Activated T-cell treated with anti-CD3 and anti-CD28 coated beads, Interleukin-2, amount 50 U/mL, for 72 hours (primary cell): ENCODE results near the gene PEPD. TPM values are rescaled to one million over a fixed set of nuclear protein-coding genes. Genes with fewer than 3 reads are reported as not detected.

Experiments
- ATAC-seq, 2 donors: fragments of 150-1000 bp; cut with Tn5 transposase; replicated peaks in 1 of 2; 2 replicates each; pipeline ENCODE4 v1.10.0; 2021; ENCODE audit warnings: moderate library complexity in 2 of 2, mild to moderate bottlenecking in 1 of 2
- DNase-seq, 2 donors: peaks; one replicate each; pipeline ENCODE4 v3.0.0; 2021 to 2022; ENCODE audit warnings: mixed read lengths in 1 of 2
- H3K27ac Mint-ChIP-seq: one replicate; pipeline ENCODE4 v1.8.0; 2022; ENCODE audit warnings: mild to moderate bottlenecking, moderate library complexity, mixed read lengths
- H3K27me3 Mint-ChIP-seq: one replicate; pipeline ENCODE4 v1.8.0; 2022; ENCODE audit warnings: low read depth, mixed read lengths
- H3K36me3 Mint-ChIP-seq, 2 donors: one replicate each; pipeline ENCODE4 v1.8.0; 2022; ENCODE audit warnings: mixed read lengths in 2 of 2, mild to moderate bottlenecking in 1 of 2; ENCODE audit not compliant: insufficient read depth in 2 of 2
- H3K4me1 Mint-ChIP-seq: one replicate; pipeline ENCODE4 v1.8.0; 2022; ENCODE audit warnings: low read depth, mixed read lengths
- H3K4me3 Mint-ChIP-seq, 2 donors: one replicate each; pipeline ENCODE4 v1.8.0; 2022; ENCODE audit warnings: mild to moderate bottlenecking in 2 of 2, mixed read lengths in 2 of 2, moderate library complexity in 2 of 2
- H3K9me3 Mint-ChIP-seq, 2 donors: one replicate each; pipeline ENCODE4 v1.8.0; 2022; ENCODE audit warnings: mixed read lengths in 2 of 2
- total RNA-seq, 2 donors: library from RNA; stranded (reverse); gene quantifications; one replicate each; pipeline ENCODE4 v1.2.3, GENCODE V29; 2022

The PEPD gene
- total RNA-seq, 2 donors from 2014 or later, result 19.8 to 21.1 TPM

DNA sequence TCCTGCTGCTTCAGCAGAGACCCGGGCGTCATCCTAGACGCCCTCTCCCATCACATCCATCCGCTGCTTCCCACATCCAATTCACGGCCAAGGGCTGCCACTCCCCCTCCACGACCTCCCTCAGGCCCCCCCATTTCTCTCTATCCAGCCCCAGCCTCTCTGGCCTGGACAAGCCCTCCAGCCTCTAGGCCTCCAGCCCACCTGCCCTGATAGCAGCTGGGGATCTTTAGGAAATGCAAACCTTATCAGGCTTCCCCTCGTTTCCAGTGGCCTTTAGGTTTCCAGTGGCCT, 51.6 kb downstream of the PEPD start:
- Mint-ChIP-seq H3K4me3 (no peak overlapping the region), H3K4me1 (no peaks in the 10 kb centered on the region), H3K27me3 (no peaks in the 10 kb centered on the region), H3K9me3 (no peaks in the 10 kb centered on the region), H3K36me3 (no peaks in the 10 kb centered on the region), H3K27ac (no peak overlapping the region)
- DNase-seq, result no peak
- ATAC-seq, result no peak

DNA sequence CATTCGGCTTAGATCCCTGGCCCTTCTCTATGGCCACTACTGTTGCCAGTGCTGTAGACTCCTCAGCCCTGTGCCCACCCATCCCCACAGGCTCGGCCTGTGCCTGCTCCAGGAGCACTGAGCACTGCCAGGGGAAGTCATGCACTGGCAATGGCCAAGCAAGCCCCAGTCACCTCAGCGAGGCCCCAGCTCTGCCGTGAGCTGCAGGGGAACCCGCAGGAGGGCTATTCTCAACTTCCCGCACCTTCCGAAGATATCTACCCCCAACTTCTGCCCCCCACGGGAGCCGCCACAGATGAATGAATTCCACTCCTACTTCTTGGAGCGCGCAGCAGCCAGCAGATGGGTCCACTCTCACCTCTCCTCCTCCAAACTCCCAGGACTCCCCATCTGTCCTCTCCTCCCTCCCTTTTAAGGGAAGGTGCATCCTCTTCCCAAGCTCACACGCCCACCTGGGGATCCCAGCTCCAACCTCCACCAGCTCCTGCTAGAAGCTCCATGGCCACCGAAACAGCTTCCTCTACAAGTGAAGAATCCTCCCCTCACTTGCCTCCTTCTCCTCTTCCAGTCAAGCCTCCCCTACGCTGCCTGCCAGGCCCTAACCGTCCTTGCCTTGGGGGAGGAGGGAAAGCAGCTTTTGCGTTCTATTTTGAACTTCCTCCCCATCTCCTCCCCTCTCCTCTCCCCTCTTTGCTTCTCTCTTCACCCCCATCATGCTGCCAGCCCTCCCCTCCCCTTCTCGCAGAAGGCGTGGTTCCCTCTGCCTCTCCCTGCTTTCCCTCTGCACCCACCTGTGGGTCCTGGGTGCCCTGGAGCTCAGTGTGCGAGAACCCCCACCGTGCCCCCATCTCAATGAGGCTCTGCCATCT, 52.2 kb downstream of the PEPD start:
- ATAC-seq (no peak), DNase-seq (no peak)
- Mint-ChIP-seq H3K27ac (no peak overlapping the region), H3K27me3 (no peaks in the 10 kb centered on the region), H3K36me3 (no peaks in the 10 kb centered on the region), H3K4me3 (no peak overlapping the region), H3K9me3 (no peaks in the 10 kb centered on the region), H3K4me1 (no peaks in the 10 kb centered on the region)

DNA sequence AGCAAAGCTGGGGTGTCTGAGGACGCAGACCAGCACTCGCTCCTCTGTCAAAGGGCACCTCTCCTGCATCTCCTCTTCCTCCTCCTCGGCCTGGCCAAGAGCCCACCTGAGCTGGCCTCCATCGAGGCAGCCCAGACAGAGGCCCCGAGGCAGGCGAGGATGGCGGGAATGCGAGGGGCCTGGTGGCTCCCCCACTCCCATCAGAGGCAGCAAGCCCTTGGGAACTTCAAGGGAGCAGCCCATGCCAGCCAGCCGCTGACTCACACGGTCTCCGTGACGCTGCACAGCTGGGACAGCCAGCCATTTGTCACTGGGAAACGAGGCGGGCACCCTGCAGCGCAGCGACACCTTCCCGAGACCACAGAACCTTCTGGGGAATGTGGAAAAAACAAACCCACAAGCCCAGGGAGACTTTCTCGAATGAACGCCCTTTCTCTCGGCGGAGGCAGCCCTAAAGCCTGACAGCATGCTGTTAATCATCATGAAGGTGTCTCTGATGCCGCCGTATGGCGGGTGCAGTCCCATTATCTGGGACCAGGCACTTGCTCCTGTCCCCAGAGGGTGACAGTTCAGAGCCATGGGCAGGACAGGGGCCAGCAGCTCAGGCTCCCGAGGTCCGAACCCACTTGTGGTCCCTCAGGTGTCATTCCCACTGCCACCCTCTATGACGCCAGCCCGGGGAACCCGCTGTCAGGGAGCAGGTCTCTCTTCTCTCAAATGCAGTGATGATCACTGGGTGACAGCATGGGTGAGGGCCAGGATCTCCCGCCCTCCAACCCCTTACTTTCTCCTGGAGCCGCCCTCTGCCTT, 53.0 kb downstream of the PEPD start:
- no peaks in the 10 kb centered on the region for H3K27me3 Mint-ChIP-seq
- H3K9me3 Mint-ChIP-seq, result no peaks in the 10 kb centered on the region
- DNase-seq (no peak), ATAC-seq (no peak)
- H3K4me1 Mint-ChIP-seq, result no peaks in the 10 kb centered on the region
- H3K27ac Mint-ChIP-seq, result no peak overlapping the region
- no peak overlapping the region for H3K4me3 Mint-ChIP-seq
- H3K36me3 Mint-ChIP-seq, result no peaks in the 10 kb centered on the region

DNA sequence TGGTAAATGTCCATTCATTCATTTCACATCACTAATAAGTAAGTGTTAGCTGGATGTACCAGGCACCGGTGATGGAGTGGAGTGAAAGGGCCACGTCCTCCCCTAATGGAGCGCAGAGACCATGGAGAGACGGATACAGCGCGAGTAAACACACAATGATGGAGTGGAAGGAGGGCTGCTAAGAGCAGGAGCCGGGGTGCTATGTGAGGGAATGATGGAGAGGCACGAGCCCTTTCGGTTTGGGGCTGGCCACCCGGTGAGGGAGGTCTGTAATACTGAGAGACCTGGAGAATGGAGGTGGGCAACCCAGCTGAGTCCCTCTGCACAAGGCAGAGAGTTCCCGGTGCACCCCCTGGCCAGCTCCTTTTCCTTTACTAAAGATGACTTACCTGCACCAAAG, 53.7 kb downstream of the PEPD start:
- DNase-seq, result no peak
- H3K4me3 Mint-ChIP-seq, result no peak overlapping the region
- no peaks in the 10 kb centered on the region for H3K27me3 Mint-ChIP-seq
- H3K27ac Mint-ChIP-seq, result no peak overlapping the region
- ATAC-seq, result no peak
- no peaks in the 10 kb centered on the region for H3K4me1 Mint-ChIP-seq
- H3K9me3 Mint-ChIP-seq, result no peaks in the 10 kb centered on the region
- no peaks in the 10 kb centered on the region for H3K36me3 Mint-ChIP-seq

DNA sequence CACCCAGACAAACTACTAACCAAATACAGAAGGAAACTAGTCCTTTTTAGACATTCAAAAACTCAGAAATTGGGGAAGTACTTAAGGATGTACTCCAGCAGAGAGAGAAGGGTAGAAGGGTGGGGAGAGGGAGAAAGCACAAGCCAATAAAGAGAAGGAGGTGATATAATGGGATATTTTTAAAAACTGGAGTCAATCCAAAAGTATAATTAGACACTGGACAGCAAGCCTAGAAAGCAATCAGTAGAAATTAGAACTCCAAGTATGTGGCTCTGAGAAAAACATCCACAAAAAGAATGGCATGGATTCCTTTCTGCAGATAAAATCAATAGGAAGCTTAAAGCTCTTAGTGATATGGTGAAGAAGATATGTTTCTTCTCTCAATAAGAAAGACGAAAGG, 55.8 kb downstream of the PEPD start:
- Mint-ChIP-seq H3K36me3 (no peaks in the 10 kb centered on the region), H3K4me1 (no peaks in the 10 kb centered on the region), H3K27ac (no peak overlapping the region), H3K27me3 (no peaks in the 10 kb centered on the region), H3K4me3 (no peak overlapping the region), H3K9me3 (no peaks in the 10 kb centered on the region)
- ATAC-seq (no peak), DNase-seq (no peak)

DNA sequence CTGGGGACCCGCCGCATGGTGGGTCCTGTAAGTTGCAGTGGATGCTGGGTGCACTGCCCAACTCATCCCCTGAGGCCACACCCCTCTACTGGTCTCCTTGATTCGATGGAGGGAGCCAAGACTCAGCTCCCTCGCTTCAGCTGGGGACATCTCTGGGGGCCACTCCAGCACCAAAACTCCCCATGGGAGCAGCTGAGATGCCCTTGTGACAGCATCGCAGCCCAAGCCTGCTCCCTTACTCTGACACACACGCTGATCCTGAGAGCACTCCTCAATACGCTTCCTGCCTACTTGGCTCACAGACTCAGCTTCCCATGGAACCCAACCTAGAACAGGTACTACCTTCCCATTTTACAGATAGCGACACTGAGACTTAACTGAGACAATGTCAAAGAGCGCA, 56.2 kb downstream of the PEPD start:
- Mint-ChIP-seq H3K36me3 (no peaks in the 10 kb centered on the region), H3K27me3 (no peaks in the 10 kb centered on the region), H3K27ac (no peak overlapping the region), H3K4me1 (no peaks in the 10 kb centered on the region), H3K4me3 (no peak overlapping the region), H3K9me3 (no peaks in the 10 kb centered on the region)
- ATAC-seq, result no peak
- no peak for DNase-seq

DNA sequence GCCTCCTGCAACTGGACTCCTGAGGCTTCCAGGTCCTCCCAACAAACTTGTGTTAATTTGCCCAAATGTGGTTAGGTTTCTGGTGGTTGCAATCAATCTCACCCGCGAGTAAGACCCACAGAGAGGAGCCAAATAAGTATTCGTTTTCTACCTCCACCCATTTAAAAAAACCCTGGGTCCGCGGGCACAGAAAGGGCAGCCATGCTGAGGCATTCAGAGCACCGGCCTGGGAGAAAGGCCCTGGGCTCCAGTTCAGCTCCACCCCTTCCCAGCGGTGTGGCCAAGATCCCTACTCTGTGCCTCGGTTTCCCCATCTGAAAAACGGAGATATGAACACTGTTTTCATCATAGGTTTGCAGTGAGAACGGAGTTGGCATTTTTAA, 56.9 kb downstream of the PEPD start:
- DNase-seq (no peak), ATAC-seq (no peak)
- H3K4me1 Mint-ChIP-seq, result no peaks in the 10 kb centered on the region
- H3K27me3 Mint-ChIP-seq, result no peaks in the 10 kb centered on the region
- H3K27ac Mint-ChIP-seq, result no peak overlapping the region
- H3K4me3 Mint-ChIP-seq, result no peak overlapping the region
- H3K9me3 Mint-ChIP-seq, result no peaks in the 10 kb centered on the region
- H3K36me3 Mint-ChIP-seq, result no peaks in the 10 kb centered on the region

DNA sequence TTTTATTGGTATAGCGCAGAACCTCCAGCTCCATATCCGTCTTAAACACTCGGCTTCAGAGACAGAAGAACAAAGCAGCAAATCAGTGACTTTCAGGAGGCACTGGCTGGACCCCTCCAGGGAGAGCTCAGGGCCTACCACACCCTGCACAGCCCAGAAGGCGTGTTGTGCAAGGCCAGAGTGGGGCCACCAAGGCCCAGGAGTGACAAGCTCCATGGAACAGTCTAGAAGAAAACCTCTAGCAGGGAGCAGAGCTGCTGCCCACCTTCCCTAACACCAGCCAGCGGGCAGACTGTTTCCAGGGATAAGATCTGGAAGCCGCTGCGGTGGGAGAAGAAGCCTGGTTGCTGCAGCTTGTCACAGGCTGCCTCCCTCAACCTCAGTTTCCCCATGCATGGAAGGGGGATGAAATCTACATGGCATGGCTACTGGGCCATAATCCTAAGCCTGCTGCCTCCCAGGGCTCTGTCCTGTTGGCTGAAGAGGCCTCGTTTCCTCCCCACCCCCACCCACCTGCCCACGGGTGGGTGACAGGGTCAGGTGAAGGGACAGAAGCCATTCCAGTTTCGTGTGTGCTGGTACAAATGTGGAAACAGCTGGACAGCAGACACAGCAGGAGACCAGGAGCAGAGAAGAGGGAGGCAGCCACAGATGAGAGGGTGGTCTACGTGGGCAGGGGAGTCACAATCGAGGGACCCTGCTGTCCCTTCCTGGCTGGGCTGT, 57.4 kb downstream of the PEPD start:
- Mint-ChIP-seq H3K4me3 (no peak overlapping the region), H3K4me1 (no peaks in the 10 kb centered on the region), H3K27ac (no peak overlapping the region), H3K36me3 (no peaks in the 10 kb centered on the region), H3K9me3 (no peaks in the 10 kb centered on the region), H3K27me3 (no peaks in the 10 kb centered on the region)
- no peak for ATAC-seq
- no peak for DNase-seq

DNA sequence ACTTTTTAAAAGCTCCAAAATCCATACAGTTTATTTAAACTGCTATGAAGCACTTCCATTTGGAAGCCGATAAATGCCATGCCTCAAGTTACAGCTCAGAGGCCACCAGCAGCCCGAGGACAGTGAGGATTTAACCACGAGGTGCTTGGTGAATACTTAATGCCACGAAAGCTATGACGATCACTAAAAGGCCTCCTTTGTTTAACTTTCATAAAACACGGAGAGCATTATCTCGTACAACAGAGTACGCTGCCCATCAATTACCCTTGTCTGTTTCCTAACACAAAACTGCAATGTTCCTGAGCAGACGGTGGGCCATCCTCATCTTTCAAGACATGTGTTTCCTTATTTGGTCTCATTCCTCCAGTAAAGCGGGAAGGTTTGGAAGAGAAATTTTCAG, 58.4 kb downstream of the PEPD start:
- Mint-ChIP-seq H3K27ac (no peak overlapping the region), H3K27me3 (no peaks in the 10 kb centered on the region), H3K4me3 (no peak overlapping the region), H3K4me1 (no peaks in the 10 kb centered on the region), H3K9me3 (no peaks in the 10 kb centered on the region), H3K36me3 (no peaks in the 10 kb centered on the region)
- no peak for DNase-seq
- ATAC-seq, result no peak

DNA sequence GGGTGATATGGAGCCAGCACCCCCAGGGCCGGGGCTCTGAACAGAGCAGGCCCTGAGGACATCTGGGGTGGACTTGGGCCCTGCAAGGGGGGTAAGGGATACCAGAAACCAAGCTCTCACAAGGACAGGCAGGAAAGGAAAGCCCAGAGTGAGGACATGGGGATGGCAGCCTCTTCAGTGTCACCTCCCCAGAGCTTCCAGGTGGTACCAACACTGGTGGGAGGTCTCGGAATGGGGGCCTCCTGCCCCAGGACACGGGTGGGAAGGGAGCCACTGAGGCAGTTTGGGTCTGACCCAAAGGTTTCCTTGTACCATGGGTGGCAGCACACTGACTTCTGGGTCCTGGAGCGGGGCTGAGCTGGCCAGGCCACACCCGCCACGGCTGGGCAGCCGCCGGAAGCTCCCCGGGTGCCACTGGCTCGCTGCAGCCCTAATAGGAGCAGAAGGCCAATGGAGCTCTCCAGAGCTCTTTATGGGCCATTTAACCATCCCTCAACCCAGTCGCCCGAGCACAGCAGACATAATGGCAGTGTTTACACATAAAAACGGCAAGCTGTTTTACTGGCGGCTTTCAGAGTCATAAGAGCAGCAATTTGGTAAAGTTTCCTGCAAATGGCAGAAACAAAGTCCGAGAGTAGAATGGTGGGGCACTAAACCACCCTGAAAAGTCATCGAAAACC, 59.3 kb downstream of the PEPD start:
- no peaks in the 10 kb centered on the region for H3K36me3 Mint-ChIP-seq
- no peaks in the 10 kb centered on the region for H3K4me1 Mint-ChIP-seq
- ATAC-seq, result no peak
- H3K27ac Mint-ChIP-seq, result no peak overlapping the region
- DNase-seq, result no peak
- H3K4me3 Mint-ChIP-seq, result no peak overlapping the region
- H3K27me3 Mint-ChIP-seq, result no peaks in the 10 kb centered on the region
- H3K9me3 Mint-ChIP-seq, result no peaks in the 10 kb centered on the region

DNA sequence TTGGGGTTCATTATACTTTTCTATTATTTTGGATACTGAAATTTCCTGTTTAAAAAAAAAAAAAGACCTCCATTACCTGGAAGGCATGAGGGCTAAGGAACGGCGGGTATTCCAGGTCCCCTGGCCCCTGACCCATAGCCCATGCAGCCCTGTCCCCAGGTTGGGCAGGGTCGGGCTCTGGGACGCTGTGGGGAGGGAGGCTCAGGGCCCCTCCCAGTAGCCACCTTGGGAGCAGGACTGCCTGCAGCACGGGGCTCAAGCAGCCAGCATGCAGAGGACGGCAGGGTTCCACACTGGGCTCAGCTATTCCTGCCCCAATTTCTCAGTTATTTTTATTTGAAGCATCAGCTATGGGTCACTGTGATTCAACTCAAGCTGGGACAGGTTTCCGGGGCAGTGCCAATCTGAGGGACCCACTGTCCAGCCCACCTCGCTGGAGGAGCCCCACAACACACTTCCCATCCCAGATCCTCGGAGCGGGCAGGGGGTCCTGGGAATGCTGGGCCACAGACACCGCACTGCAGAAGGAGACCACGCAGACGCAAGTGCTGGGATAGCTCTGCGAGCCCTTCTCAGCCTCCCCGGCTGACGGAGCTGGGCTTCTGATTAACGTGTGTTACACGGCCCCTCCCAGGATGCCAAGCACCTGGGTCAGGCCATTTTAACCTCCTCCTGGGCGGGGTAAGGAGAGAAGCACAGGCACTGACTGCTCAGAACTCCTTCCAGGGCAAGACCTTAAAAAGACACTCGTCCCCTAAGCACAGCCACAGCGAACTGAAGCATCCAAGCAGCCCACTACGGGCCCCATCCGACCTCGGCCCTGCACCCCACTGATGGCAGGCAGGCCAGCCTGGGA, 60.1 kb downstream of the PEPD start:
- Mint-ChIP-seq H3K4me3 (no peak overlapping the region), H3K27ac (no peak overlapping the region), H3K36me3 (no peaks in the 10 kb centered on the region), H3K9me3 (no peaks in the 10 kb centered on the region), H3K27me3 (no peaks in the 10 kb centered on the region), H3K4me1 (no peaks in the 10 kb centered on the region)
- DNase-seq, result no peak
- no peak for ATAC-seq

DNA sequence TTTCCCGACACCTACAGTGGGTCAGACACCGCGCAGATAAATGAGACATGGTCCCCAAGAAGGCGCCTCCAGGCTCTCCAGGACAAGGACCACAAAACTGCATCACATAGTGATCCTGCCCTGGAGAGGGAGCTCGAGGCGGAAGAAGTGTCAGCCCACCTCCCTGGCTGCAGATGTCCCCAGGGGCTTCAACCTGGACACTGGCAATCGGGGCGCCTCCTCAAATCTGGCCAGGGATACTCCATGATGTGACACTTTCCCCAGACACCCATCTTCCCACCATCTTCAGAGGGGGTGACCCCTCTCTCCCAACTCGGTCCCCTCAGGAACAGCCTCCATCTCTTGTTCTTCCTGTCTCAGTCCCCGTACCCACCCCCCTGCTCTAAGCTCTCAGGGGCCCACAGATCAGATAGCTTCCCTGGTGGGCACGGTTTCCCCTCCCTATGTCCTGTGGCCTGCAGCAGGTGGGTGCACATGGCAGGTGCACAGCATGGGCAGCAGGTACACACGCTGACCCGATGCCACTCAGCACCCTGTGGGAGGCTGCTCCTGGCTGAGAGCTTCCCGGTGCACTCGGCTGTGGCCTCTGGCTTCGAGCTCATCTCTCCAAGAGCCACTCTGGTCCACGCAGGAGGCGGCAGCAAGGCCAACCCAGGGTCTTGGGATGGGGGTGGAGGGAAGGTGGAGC, 61.2 kb downstream of the PEPD start:
- Mint-ChIP-seq H3K27me3 (no peaks in the 10 kb centered on the region), H3K9me3 (no peaks in the 10 kb centered on the region), H3K36me3 (no peaks in the 10 kb centered on the region), H3K4me1 (no peaks in the 10 kb centered on the region), H3K27ac (no peak overlapping the region), H3K4me3 (no peak overlapping the region)
- DNase-seq, result no peak
- no peak for ATAC-seq
